ENCODE results near the gene TOX2.

Gene TOX2

GRCh38 chr20:44019638-44020335 is 105.1 kb downstream of the TOX2 start:
- no peak for DNase-seq (ENCODE audit: low read depth)

GRCh38 chr20:44020406-44021148 is 105.9 kb downstream of the TOX2 start:
- DNase-seq (ENCODE audit: low read depth), result no peak

GRCh38 chr20:44021186-44021585 is 106.5 kb downstream of the TOX2 start:
- DNase-seq (ENCODE audit: low read depth), result no peak

DNA sequence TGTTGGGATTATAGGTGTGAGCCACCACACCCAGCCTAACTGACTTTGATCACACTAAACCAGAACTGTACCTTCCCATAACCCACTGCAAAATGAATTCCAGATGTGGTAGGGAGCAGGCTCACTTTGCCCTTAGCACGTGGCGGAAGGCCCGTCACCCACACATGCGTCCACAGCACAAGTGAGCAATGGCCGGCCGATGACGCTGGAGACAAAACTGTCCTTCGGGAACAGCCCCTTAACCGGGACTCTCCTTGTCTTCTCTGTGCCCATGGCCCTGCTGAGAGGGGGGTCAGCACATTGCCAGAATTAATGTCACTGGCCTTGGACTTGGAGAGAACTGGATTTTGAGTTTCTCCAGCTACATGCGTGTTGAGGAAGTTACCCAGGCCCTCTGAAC is 107.2 kb downstream of the TOX2 start:
- DNase-seq (ENCODE audit: low read depth), result no peak

DNA sequence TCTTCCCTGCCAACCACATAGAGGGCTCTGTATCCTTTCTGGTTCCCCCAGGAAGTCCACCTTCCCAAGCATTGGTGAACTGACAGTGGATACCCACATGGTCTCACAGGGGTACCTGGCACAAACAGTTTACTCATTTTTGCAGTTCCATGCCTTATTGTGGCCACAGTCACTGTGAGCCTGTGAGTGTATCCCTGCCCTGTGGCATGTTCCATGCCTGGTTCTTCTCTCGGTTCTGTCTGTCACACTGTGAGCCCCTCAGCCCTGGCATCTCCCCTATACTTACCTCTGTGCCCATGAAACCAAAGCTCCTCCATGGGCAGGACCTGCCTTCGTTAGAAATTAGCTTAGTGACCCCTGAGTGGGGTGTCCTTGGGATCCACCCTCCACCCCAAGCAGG is 107.8 kb downstream of the TOX2 start:
- DNase-seq (ENCODE audit: low read depth), result no peak

DNA sequence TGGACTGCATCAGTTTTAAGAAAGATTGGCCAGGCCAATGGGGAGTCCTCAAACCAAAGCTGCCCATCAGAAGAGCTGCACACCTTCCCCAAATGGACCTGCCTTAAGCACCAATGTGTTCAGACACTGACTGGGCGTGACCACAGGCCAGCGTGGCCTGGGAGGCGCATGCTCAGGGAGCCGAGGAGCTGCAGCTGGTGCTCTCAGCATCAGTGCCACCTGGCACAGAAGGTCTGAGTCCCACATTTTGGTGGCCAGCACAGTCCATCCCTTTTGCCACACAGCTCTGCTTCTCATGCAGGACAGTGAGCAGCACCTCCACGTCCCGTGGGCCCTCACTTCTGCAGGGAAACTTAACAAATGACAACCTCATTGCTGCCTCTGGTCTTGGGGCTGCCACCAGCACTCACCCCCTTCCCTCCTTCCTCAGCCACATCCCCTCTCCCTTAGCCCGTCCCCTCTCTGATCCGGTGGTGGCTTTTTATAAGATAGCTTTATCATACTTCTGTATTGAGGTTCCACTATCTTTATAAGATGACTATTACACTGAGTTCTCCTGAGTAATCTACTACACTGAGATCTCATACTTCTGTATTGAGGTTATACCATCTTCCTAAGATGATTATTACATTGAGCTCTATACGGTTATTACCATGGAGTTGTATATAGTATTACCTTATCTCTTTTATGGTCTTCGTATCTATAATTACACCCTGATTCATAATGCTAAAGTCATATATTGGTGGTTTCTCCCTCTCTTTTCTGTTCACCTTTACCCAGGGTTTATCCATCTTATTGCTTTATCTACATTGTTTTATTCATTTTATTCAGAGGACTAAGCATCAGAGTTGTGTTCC is 109.1 kb downstream of the TOX2 start:
- no peak for DNase-seq (ENCODE audit: low read depth)

GRCh38 chr20:44024820-44025580 is 110.3 kb downstream of the TOX2 start:
- DNase-seq (ENCODE audit: low read depth), result no peak

GRCh38 chr20:44025756-44026155 is 111.1 kb downstream of the TOX2 start:
- DNase-seq (ENCODE audit: low read depth), result no peak

GRCh38 chr20:44026647-44027342 is 112.1 kb downstream of the TOX2 start:
- no peak for DNase-seq (ENCODE audit: low read depth)

DNA sequence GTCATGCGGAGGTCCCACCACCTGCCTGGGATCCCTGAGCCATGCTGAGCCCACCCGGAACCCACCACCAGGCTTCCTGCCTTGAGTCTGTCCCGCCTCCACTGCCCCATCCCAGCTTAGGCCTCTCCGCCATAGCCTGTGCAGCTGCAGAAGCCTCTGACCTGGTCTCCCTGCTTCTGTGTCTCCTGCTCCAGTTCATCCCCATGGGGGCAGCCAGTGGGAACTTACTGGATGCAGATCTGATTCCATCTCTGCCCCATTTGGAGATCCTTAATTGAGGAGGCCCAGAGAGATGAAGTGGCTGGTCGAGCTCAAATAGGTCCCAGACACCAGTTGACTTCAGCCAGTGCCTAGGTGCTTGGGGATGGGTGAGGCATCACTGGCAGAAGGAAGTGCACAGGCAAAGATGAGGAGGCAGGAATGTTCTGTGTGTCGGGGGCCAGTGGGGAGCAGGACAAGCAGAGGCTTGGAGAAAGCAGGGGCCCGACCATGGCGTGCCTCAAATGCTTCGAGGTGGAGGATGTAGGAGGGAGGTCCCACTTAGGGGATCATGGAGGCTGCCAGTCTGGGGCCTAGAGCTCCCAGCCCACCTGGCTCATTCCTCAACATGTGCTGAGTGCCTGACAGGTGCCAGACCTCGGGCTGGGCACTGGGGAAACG is 112.8 kb downstream of the TOX2 start:
- no peak for DNase-seq (ENCODE audit: low read depth)

DNA sequence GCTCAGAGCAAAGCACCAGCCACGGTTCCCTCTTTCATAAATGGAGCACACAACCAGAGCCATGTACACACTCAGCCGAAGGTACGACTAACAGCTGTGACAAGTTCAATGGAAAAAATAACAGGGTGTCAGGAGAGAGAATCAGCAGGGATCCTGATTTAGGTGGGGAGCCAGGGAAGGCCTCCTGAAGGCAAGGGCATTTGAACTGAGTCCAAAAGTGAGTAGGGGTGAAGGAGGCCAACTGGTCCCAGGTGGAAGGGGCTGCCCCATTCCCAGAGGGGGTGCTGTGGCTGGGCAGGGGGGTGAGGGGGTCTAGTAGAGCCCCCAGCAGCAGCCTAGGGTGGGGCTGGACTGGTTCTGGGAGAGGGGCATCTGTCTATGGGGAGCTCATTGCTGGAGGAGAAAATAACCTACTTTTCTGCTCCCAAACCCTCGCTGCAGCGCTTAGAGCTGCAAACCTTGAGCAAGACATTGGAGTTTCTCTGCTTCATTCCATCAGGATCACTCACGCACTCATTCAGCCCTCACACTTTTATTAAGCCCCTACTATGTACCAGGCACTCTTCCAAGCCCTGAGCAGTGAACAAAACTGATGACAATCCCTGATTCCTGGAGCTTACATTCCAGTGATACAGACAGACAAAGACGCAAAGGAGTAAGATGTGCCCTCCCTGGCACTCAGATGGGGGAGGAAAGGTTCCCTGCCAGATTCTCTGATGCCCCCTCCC is 113.5 kb downstream of the TOX2 start:
- DNase-seq (ENCODE audit: low read depth), result no peak

DNA sequence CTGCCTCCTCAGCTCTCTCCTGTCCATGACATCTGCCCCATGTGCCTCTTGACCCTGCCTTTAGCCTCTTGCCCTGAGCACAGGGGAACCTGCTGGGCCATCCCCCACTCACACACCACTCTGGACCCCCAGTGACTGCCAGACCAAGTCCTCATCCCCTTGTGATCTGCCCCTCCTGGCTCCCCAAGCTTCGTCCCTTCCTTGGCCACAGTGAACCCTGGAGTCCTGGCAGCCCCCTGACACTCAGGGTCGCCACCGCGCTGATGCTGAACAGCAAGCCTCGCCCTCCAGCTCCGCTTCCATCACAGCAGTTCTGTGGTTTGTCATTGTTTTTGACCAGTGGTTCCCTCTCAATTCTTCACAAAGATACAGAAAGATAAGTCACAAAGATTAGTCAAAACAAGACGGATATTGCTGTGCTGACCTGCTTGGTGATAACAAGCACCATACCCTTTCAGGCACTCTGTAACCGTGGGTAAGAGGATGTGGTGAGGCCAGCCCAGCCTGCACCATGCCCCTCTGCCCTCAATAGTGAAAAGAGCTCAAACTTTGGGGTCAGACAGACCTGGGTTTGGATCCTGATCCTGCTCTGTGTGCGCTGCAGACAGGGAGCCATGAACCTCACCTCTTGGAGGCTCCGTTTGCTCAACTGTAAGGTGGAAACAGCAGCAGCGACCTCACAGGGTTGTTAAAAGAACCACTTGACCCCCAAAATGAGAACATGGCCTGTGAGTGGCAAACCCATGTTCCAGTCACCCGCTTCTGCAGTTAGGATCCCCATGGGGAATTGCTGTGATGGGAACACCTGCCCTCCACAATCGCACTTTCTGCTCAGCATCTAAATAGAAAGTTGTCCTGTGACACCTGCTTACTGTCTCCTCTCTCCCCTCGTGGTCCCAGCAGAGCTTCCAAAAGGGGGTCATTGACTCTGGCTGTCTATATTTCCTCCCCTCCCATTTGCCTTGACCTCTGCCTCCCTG is 114.5 kb downstream of the TOX2 start:
- no peak for DNase-seq (ENCODE audit: low read depth)

DNA sequence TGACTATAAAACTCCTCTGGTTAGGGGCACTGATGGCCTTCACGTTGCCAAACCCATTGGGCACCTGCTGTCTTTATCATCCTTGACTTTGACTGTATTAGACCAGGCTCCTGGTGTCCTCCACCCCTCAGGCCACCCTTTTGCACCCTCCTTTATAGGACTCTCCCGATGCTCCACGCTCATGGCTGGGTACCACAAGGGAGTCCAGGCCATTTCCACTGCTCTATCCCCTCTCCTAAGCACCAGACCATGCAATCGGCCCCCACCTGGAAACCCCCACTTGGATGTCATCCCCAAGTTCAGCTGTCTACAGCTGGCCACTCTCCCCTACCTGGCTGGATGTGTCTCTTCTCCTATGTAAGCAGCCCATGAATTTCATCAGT is 115.2 kb downstream of the TOX2 start:
- no peak for DNase-seq (ENCODE audit: low read depth)

GRCh38 chr20:44030394-44030793 is 115.7 kb downstream of the TOX2 start:
- no peak for DNase-seq (ENCODE audit: low read depth)

GRCh38 chr20:44031001-44031574 is 116.4 kb downstream of the TOX2 start:
- no peak for DNase-seq (ENCODE audit: low read depth)

DNA sequence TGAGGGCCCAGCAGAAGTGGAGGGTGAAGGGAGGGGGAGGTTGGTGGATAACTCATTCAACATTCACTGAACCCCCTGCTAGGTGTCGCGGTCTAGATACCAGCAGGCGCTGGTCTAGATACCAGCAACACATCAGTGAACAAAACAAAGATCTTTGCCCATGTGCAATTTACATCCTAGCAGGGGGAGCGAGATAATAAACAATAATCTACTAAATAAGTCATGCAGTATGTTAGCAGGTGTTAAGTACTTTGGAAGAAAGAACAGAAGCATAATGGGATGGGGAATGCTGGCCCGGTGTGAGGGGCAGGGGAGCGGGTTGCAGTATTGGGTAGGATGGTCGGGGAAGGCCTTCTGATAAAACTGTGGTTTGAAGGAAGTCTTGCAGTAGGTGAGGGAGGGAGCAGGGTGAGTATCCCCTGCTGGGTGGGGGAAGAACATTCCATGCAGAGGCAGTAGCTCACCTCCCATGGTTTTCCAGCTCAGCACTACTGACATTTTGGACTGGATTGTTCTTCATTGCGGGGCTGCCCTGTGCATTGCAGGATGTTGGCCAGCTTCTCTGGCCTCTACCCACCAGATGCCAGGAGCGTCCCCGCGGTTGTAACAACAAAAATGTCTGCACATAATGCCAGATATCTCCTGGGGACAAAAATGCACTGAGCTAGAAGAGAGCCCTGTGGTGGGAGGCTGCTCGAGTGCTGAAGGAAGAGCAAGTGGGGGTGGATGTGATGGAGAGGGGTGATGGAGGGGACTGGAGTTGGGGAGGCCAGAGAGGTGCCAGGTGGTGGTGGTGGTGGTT is 117.3 kb downstream of the TOX2 start:
- DNase-seq (ENCODE audit: low read depth), result no peak

GRCh38 chr20:44032583-44033331 is 118.1 kb downstream of the TOX2 start:
- no peak for DNase-seq (ENCODE audit: low read depth)

Measured in stimulated activated CD4-positive, alpha-beta T cell treated with anti-CD3 and anti-CD28 coated beads, Interleukin-2, amount 100 ng/mL, for 4 hours (primary cell).